Measurements from ENCODE around the gene PLSCR5.
A peak's percentile ranks its signal among the peaks of the same experiment; 100 is the strongest.

The PLSCR5 gene

GRCh38 chr3:146547235-146547835, 57.8 kb downstream of the PLSCR5 start:
- H3K9me2 ChIP-seq (ENCODE audit: low read depth, low read length), result no peaks in the 10 kb centered on the region
- no peak overlapping the region for H3K27ac ChIP-seq (ENCODE audit: low read depth, low read length, poor library complexity, severe bottlenecking)
- H4K20me1 ChIP-seq (ENCODE audit: insufficient read depth, low read length), result no peaks in the 10 kb centered on the region
- H3K9ac ChIP-seq (ENCODE audit: low read length), result no peak overlapping the region
- no peaks in the 10 kb centered on the region for H3K79me2 ChIP-seq (ENCODE audit: insufficient read depth, low read length)
- no peaks in the 10 kb centered on the region for H3K9me3 ChIP-seq (ENCODE audit: low read length)
- H3F3A ChIP-seq (ENCODE audit: insufficient read depth, low read length), result no peaks in the 10 kb centered on the region
- no peak overlapping the region for H3K4me2 ChIP-seq (ENCODE audit: low read length)
- H3K27me3 ChIP-seq (ENCODE audit: insufficient read depth, low read length), result no peaks in the 10 kb centered on the region
- no peak overlapping the region for H3K4me3 ChIP-seq (ENCODE audit: low read depth, low read length, poor library complexity, severe bottlenecking)
- no peaks in the 10 kb centered on the region for H3K36me3 ChIP-seq (ENCODE audit: insufficient read depth, low read length)
- TF ChIP-seq CTCF (IDR thresholded peaks at IDR 0.05; ENCODE audit: low read length), result no peak
- TF ChIP-seq EZH2 (IDR thresholded peaks at IDR 0.05; ENCODE audit: borderline replicate concordance, low read length), result no peak
- peaks cover 11% of the 10 kb centered on the region for H3K4me1 ChIP-seq (ENCODE audit: insufficient read depth, low read length, severe bottlenecking)
- no peak overlapping the region for H2AFZ ChIP-seq (ENCODE audit: low read length)

DNA sequence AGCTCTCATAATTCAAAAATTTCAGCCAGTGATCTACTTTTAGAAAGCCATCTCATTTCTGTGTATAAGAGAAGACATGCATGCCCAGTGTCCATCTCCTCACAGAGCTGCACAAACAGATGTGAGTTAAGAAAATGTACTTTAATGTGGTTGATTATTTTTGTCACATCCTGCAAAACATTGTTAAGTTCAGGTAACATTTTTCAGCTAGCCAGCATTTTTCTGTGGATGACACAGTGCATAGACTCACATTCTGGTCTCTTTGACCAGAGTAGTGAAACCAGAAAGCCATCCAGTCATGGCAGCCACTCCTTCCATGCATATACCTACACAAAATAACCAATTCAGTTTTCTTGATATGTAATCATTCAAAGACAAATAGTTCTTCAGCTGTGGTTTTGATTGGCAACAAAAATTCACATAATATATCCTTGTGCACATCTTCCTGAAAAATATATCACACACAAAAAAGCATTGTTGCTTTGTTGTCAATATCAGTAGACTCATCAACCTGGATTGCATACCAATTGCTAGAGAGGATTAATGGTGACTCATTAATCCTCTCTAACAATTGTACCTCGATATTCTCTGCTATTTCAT, 58.7 kb downstream of the PLSCR5 start:
- Histone ChIP-seq H3F3A (ENCODE audit: insufficient read depth, low read length) (no peaks in the 10 kb centered on the region), H3K79me2 (ENCODE audit: insufficient read depth, low read length) (no peaks in the 10 kb centered on the region), H3K36me3 (ENCODE audit: insufficient read depth, low read length) (no peaks in the 10 kb centered on the region), H3K9ac (ENCODE audit: low read length) (no peak overlapping the region), H2AFZ (ENCODE audit: low read length) (no peak overlapping the region), H4K20me1 (ENCODE audit: insufficient read depth, low read length) (no peaks in the 10 kb centered on the region), H3K27me3 (ENCODE audit: insufficient read depth, low read length) (no peaks in the 10 kb centered on the region), H3K4me3 (ENCODE audit: low read depth, low read length, poor library complexity, severe bottlenecking) (no peak overlapping the region), H3K27ac (ENCODE audit: low read depth, low read length, poor library complexity, severe bottlenecking) (no peak overlapping the region), H3K9me3 (ENCODE audit: low read length) (no peaks in the 10 kb centered on the region), H3K4me1 (ENCODE audit: insufficient read depth, low read length, severe bottlenecking) (peaks cover 20% of the 10 kb centered on the region), H3K9me2 (ENCODE audit: low read depth, low read length) (no peaks in the 10 kb centered on the region), H3K4me2 (ENCODE audit: low read length) (no peak overlapping the region)
- TF ChIP-seq CTCF (IDR thresholded peaks at IDR 0.05; ENCODE audit: low read length) (no peak), EZH2 (IDR thresholded peaks at IDR 0.05; ENCODE audit: borderline replicate concordance, low read length) (no peak)

DNA sequence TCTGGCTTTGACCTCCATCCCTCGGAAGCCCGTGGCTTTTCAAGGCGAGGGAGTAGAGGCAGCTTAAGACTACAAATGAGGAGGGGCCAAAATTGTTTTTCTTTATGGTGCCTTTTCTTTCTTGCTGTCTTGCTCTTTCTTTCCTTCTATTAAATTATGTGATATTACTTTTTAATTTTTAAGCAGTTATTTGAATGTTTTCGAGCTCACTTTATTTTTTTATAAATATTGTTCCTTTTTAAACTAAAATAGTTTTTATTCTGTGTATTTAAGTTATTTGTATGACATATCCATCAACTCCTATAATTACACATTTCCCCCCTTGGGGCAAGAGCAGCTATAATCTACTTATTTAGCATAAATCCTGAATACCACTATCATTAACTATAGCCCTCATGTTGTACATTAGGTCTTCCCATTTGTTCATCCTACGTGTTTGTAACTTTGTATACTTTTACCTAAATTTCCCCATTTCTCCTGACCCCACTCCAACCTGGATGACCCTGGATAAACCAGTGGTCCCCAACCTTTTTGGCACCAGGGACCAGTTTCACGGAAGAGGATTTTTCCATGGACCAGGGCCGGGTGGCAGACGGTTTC, 60.1 kb downstream of the PLSCR5 start:
- Histone ChIP-seq H3K79me2 (ENCODE audit: insufficient read depth, low read length) (no peaks in the 10 kb centered on the region), H3K27me3 (ENCODE audit: insufficient read depth, low read length) (no peaks in the 10 kb centered on the region), H3K4me3 (ENCODE audit: low read depth, low read length, poor library complexity, severe bottlenecking) (peak overlapping the region; percentile 73), H2AFZ (ENCODE audit: low read length) (peak overlapping the region; percentile 57; the same call in 1 of the 2 replicates), H3K4me1 (ENCODE audit: insufficient read depth, low read length, severe bottlenecking) (peaks cover 34% of the 10 kb centered on the region), H3K4me2 (ENCODE audit: low read length) (peak overlapping the region; percentile 72), H3K36me3 (ENCODE audit: insufficient read depth, low read length) (no peaks in the 10 kb centered on the region), H3K9me3 (ENCODE audit: low read length) (no peaks in the 10 kb centered on the region), H3F3A (ENCODE audit: insufficient read depth, low read length) (no peaks in the 10 kb centered on the region), H3K9ac (ENCODE audit: low read length) (peak overlapping the region; percentile 78), H3K27ac (ENCODE audit: low read depth, low read length, poor library complexity, severe bottlenecking) (no peak overlapping the region), H3K9me2 (ENCODE audit: low read depth, low read length) (no peaks in the 10 kb centered on the region), H4K20me1 (ENCODE audit: insufficient read depth, low read length) (no peaks in the 10 kb centered on the region)
- TF ChIP-seq CTCF (IDR thresholded peaks at IDR 0.05; ENCODE audit: low read length), result no peak
- TF ChIP-seq EZH2 (IDR thresholded peaks at IDR 0.05; ENCODE audit: borderline replicate concordance, low read length), result no peak
